ENCODE results near the gene TNNT1.
A peak's percentile ranks its signal among the peaks of the same experiment; 100 is the strongest.

The TNNT1 gene

GRCh38 chr19:55088543-55089341, 60.3 kb downstream of the TNNT1 start:
- peak; percentile 34 for DNase-seq (ENCODE audit: low spot score)

- DNase-seq (ENCODE audit: low spot score), result no peak
Measured at GRCh38 chr19:55088021-55088451, 61.0 kb downstream of the TNNT1 start.

DNA sequence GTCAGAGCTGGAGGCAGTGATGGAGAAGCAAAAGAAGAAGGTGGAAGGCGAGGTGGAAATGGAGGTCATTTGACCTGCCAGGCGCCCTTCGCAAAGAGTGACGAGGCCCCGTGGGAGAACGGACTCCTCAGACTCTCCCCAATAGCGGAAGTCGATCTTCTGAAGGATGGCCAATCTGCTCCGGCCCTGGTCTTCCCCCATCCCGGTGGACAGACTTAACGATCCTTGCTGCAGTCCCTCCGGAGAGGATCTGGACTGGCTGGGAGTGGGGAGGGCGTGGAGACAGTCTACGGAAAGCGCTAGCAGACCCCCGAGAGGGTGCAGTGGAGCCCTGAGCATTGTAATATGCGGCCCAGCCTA, 61.5 kb downstream of the TNNT1 start:
- DNase-seq (ENCODE audit: low spot score), result no peak

- DNase-seq (ENCODE audit: low spot score), result peak; percentile 72
Measured at GRCh38 chr19:55086730-55087541, 62.1 kb downstream of the TNNT1 start.

DNA sequence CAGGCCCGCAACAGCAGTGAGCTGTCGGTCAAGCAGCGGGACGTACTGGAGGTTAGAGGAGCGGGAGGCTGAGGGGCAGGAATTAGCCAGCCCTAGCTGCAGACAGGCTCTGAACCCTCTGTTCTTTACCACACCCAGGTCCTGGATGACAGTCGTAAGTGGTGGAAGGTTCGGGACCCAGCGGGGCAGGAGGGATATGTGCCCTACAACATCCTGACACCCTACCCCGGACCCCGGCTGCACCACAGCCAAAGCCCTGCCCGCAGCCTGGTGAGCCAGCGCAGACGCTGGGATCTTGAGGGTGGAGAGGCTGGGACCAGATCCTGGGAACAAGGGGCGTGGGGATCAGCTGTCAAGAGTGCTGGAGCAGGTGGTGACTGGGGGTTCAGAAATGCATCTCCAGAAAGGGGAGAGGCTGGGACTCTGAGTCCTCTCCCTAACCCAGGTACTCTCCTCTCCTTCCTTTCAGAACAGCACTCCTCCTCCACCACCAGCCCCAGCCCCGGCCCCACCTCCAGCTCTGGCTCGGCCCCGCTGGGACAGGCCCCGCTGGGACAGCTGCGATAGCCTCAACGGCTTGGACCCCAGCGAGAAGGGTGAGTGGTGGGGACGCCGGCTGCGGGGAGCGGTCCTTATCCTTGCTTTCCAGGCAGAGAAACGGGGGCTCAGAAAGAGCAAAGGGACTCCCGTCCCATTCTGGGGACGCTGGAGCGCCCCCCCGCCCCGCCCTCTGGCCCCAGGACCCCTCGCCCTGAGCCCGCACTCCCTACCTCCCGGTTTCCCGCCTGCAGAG, 62.9 kb downstream of the TNNT1 start:
- DNase-seq (ENCODE audit: low spot score), result no peak

- no peak for DNase-seq (ENCODE audit: low spot score)
Measured at GRCh38 chr19:55084416-55084815, 64.6 kb downstream of the TNNT1 start.

GRCh38 chr19:55083004-55083850, 65.8 kb downstream of the TNNT1 start:
- DNase-seq (ENCODE audit: low spot score), result no peak

All from putamen (tissue), 1 donor.